HCT116 (cell line): ENCODE measurements around the gene PCDHA7.

Experiments
- EZH2 ChIP-seq: fragments of 200-600 bp; sonication (generic); IDR thresholded peaks from 2 replicates; pipeline ENCODE4 v1.6.1; 2017; ENCODE audit warnings: antibody characterized with exemption, mixed run types
- POLR2A ChIP-seq: IDR thresholded peaks from 2 replicates; pipeline ENCODE4 v1.7.0; 2011; ENCODE audit warnings: borderline replicate concordance; ENCODE audit not compliant: insufficient read depth, insufficient read length; ENCODE audit errors: extremely low read depth
- RAD21 ChIP-seq: IDR thresholded peaks from 2 replicates; pipeline ENCODE4 v1.6.1; 2012; ENCODE audit warnings: low read depth, mild to moderate bottlenecking
- SIN3A ChIP-seq: IDR thresholded peaks from 2 replicates; pipeline ENCODE4 v1.6.1; 2012; ENCODE audit warnings: low read depth
- ZFX ChIP-seq: fragments of 450-650 bp; IDR thresholded peaks from 2 replicates; pipeline ENCODE4 v1.6.1; 2017
- ZNF274 ChIP-seq: fragments of 200-500 bp; sonication (Bioruptor generic); IDR thresholded peaks from 2 replicates; pipeline ENCODE4 v1.6.1; 2014; ENCODE audit warnings: mild to moderate bottlenecking, low read depth, low read length, inconsistent platforms
- TF ChIP-seq, protein P1 (sequence below), 3 experiments: fragments of 200-600 bp in 1 of 3; sonication (generic) in 1 of 3; IDR thresholded peaks in 2 of 3; conservative IDR thresholded peaks in 1 of 3; 2 replicates each; pipeline ENCODE4 v1.5.1; 2012 to 2017; ENCODE audit warnings: low read depth in 2 of 3, low read length in 2 of 3, antibody characterized with exemption in 1 of 3, borderline replicate concordance in 1 of 3, control low read depth in 1 of 3, mild to moderate bottlenecking in 1 of 3, mixed read lengths in 1 of 3, mixed run types in 1 of 3, moderate library complexity in 1 of 3; ENCODE audit not compliant: insufficient read depth in 1 of 3
- TF ChIP-seq, protein P2 (sequence below): IDR thresholded peaks from 2 replicates; pipeline ENCODE4 v1.6.1; 2012

GRCh38 chr5:140868721-140869554 lies 34.9 kb downstream of the PCDHA7 start, which contains the start of gene PCDHA11:
- TF ChIP-seq, protein P1, sequence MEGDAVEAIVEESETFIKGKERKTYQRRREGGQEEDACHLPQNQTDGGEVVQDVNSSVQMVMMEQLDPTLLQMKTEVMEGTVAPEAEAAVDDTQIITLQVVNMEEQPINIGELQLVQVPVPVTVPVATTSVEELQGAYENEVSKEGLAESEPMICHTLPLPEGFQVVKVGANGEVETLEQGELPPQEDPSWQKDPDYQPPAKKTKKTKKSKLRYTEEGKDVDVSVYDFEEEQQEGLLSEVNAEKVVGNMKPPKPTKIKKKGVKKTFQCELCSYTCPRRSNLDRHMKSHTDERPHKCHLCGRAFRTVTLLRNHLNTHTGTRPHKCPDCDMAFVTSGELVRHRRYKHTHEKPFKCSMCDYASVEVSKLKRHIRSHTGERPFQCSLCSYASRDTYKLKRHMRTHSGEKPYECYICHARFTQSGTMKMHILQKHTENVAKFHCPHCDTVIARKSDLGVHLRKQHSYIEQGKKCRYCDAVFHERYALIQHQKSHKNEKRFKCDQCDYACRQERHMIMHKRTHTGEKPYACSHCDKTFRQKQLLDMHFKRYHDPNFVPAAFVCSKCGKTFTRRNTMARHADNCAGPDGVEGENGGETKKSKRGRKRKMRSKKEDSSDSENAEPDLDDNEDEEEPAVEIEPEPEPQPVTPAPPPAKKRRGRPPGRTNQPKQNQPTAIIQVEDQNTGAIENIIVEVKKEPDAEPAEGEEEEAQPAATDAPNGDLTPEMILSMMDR (IDR thresholded peaks at IDR 0.05 in 2 of 3, conservative IDR thresholded peaks at IDR 0.05 in 1 of 3; ENCODE audit: borderline replicate concordance in 1 of 3, insufficient read depth in 1 of 3, low read depth in 2 of 3, low read length in 2 of 3): peak; percentile 33 to 44 (median 36); a peak in 4 of 6 replicates
- TF ChIP-seq POLR2A: no peak
- TF ChIP-seq, protein P2, sequence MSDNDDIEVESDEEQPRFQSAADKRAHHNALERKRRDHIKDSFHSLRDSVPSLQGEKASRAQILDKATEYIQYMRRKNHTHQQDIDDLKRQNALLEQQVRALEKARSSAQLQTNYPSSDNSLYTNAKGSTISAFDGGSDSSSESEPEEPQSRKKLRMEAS: no peak
- TF ChIP-seq SIN3A: no peak
- peak; percentile 64 for TF ChIP-seq RAD21
- no peak for TF ChIP-seq ZFX
- no peak for TF ChIP-seq EZH2
- no peak for TF ChIP-seq ZNF274
